IPS DF 4.7 (cell line): ENCODE measurements around the gene POLR2B.
"Not testable (repeated sequence)": the region's sequence is repeated elsewhere in the genome, so short reads cannot be mapped to it uniquely, and the experiment has no call there.

Experiments used
- DNase-seq: peaks from one replicate; pipeline ENCODE4 v3.0.0-alpha.2; 2013; ENCODE audit warnings: low spot score; ENCODE audit errors: extremely low read depth

The POLR2B gene

GRCh38 chr4:56986192-56986591 lies 7.5 kb downstream of the POLR2B start:
- DNase-seq, result no peak

GRCh38 chr4:56986952-56987351 lies 8.3 kb downstream of the POLR2B start:
- no peak for DNase-seq

GRCh38 chr4:56990109-56990905 lies 11.6 kb downstream of the POLR2B start:
- DNase-seq, result no peak

GRCh38 chr4:56995525-56995924 lies 16.8 kb downstream of the POLR2B start:
- DNase-seq, result no peak

GRCh38 chr4:56999751-57000150 lies 21.1 kb downstream of the POLR2B start:
- no peak for DNase-seq

GRCh38 chr4:57013543-57014120 lies 34.9 kb downstream of the POLR2B start:
- no peak for DNase-seq

GRCh38 chr4:57018980-57019379 lies 40.3 kb downstream of the POLR2B start:
- no peak for DNase-seq

GRCh38 chr4:57020467-57021101 lies 41.9 kb downstream of the POLR2B start:
- DNase-seq, result no peak

- DNase-seq, result no peak
Observed at GRCh38 chr4:57023104-57023503, 44.4 kb downstream of the POLR2B start.

- no peak for DNase-seq
Observed at GRCh38 chr4:57034520-57034919, 55.8 kb downstream of the POLR2B start.

GRCh38 chr4:57037982-57038604 lies 59.4 kb downstream of the POLR2B start:
- DNase-seq, result peak; percentile 44

GRCh38 chr4:57039345-57039744 lies 60.6 kb downstream of the POLR2B start:
- DNase-seq, result no peak

- no peak for DNase-seq
Observed at GRCh38 chr4:57040510-57040909, 61.8 kb downstream of the POLR2B start.

- DNase-seq, result no peak
Observed at GRCh38 chr4:57041020-57041419, 62.3 kb downstream of the POLR2B start.

GRCh38 chr4:57042711-57043169 lies 64.0 kb downstream of the POLR2B start:
- DNase-seq, result no peak

GRCh38 chr4:57043347-57044251 lies 64.9 kb downstream of the POLR2B start:
- no peak for DNase-seq

- no peak for DNase-seq
Observed at GRCh38 chr4:57044279-57044678, 65.6 kb downstream of the POLR2B start.

- DNase-seq, result no peak
Observed at GRCh38 chr4:57044996-57045395, 66.3 kb downstream of the POLR2B start.

GRCh38 chr4:57047046-57047445 lies 68.3 kb downstream of the POLR2B start:
- not testable (repeated sequence) for DNase-seq

- DNase-seq, result no peak
Observed at GRCh38 chr4:57048590-57049304, 70.1 kb downstream of the POLR2B start.
